Chondrocyte (in vitro differentiated cells): ENCODE results near the gene COPA. TPM values are rescaled to one million over a fixed set of nuclear protein-coding genes. Genes with fewer than 3 reads are reported as not detected.

Source experiments
- DNase-seq: peaks from one replicate; pipeline ENCODE4 v3.0.0; 2021; ENCODE audit warnings: mixed read lengths, low spot score
- H3K27ac Mint-ChIP-seq: one replicate; pipeline ENCODE4 v1.8.0; 2021; ENCODE audit warnings: mild to moderate bottlenecking, moderate library complexity, mixed read lengths; ENCODE audit not compliant: unreplicated experiment
- H3K27me3 Mint-ChIP-seq: 2 replicates; pipeline ENCODE4 v1.8.0; 2021; ENCODE audit warnings: low read depth, mixed read lengths
- H3K36me3 Mint-ChIP-seq: 2 replicates; pipeline ENCODE4 v1.8.0; 2021; ENCODE audit warnings: low read depth, mixed read lengths
- H3K4me1 Mint-ChIP-seq: 2 replicates; pipeline ENCODE4 v1.8.0; 2021; ENCODE audit warnings: low read depth, mild to moderate bottlenecking, mixed read lengths
- H3K4me3 Mint-ChIP-seq: one replicate; pipeline ENCODE4 v1.8.0; 2021; ENCODE audit warnings: mild to moderate bottlenecking, moderate library complexity, mixed read lengths; ENCODE audit not compliant: unreplicated experiment
- H3K9me3 Mint-ChIP-seq: 2 replicates; pipeline ENCODE4 v1.8.0; 2021; ENCODE audit warnings: low read depth, mixed read lengths
- total RNA-seq: library from RNA; stranded (reverse); gene quantifications from 3 replicates; pipeline ENCODE4 v1.2.1, GENCODE V29; 2021
- TF ChIP-seq, protein P1 (sequence below): fragments of 200-600 bp; sonication (generic); IDR thresholded peaks from 2 replicates; pipeline ENCODE4 v1.5.0; 2021; ENCODE audit warnings: antibody characterized with exemption, mild to moderate bottlenecking, moderate library complexity

Gene COPA
- total RNA-seq, 1 donor from 2014 or later: 239 TPM

DNA sequence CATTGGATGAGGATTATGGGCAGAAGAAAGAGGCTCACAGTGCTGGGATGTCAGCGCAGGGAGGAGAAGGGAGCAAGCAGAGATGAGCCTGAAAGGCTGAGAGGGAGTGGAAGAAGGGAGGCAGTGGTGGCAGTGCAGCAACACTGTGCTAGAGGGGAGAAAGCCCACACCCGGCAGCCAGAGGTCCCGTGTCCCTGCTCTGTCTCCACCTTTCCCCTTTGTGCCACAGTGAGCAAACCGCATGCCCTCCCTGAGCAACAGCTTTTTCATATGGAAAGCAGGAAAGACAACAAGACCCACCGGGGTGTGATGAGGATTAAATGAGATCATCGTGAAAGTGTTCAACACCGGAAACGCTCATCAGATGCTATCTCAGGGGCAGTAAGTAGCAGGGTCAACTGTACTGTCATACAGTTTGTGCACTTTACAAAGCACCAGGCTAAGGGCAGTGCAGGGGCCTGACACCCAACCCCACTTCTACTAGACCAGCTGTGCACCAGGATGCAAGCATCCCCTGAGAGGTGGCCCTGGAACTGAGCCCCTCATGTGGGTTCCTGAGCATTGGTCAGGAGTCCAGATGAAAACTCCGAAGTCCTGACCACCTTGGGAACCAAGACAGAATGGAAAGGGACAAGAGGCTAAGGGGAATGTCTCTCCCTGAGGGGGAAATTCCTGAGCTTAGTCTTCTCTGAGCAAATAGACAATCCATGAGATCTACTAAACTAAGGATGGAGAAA lies 32.9 kb upstream of the COPA start:
- Mint-ChIP-seq H3K4me1 (peaks cover 10% of the 10 kb centered on the region), H3K9me3 (no peaks in the 10 kb centered on the region), H3K27me3 (peaks cover 14% of the 10 kb centered on the region), H3K27ac (no peak overlapping the region), H3K36me3 (no peaks in the 10 kb centered on the region), H3K4me3 (no peak overlapping the region)
- TF ChIP-seq, protein P1, sequence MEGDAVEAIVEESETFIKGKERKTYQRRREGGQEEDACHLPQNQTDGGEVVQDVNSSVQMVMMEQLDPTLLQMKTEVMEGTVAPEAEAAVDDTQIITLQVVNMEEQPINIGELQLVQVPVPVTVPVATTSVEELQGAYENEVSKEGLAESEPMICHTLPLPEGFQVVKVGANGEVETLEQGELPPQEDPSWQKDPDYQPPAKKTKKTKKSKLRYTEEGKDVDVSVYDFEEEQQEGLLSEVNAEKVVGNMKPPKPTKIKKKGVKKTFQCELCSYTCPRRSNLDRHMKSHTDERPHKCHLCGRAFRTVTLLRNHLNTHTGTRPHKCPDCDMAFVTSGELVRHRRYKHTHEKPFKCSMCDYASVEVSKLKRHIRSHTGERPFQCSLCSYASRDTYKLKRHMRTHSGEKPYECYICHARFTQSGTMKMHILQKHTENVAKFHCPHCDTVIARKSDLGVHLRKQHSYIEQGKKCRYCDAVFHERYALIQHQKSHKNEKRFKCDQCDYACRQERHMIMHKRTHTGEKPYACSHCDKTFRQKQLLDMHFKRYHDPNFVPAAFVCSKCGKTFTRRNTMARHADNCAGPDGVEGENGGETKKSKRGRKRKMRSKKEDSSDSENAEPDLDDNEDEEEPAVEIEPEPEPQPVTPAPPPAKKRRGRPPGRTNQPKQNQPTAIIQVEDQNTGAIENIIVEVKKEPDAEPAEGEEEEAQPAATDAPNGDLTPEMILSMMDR: no peak
- DNase-seq: no peak

DNA sequence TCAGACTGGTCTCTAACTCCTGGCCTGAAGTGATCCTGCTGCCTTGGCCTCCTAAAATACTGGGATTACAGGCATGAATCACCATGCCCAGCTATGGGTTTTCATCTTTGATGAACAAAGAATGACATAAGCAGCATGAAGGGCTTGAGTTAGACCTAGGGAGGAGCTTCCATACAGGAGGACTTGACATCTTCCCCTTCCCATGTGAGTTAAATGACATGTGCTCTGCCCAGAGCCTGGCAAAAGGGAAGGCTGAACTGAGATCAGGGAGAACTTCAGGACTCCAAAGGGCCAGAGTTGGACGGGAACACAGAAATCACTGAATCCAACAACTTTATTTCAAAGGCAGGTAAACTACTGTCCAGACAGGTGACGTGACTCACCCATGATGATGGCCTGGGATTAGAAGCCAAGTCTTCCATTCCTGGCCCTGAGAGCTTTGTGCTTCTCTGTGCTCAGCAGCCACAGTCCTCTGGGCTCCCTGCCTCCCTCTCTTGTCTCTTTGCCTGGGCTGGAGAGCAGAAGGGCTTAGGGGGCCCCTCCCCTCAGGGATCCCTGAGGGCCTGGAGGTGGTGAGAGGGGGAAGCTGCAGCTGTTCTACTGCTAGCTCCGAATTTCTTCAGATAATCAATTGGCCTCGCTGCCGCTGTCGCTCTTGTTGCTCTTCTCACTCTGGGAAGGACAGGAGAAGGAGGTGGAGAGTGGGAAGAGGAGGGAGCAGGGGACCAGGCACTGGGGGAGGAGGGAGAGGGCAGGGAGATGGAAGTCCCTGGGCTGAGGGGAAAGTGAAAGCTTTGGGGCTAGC lies 31.5 kb upstream of the COPA start:
- no peak for DNase-seq
- TF ChIP-seq, protein P1: no peak
- Mint-ChIP-seq H3K27me3 (peaks cover 12% of the 10 kb centered on the region), H3K9me3 (no peaks in the 10 kb centered on the region), H3K36me3 (no peaks in the 10 kb centered on the region), H3K4me1 (peaks cover 10% of the 10 kb centered on the region), H3K4me3 (no peak overlapping the region), H3K27ac (no peak overlapping the region)

DNA sequence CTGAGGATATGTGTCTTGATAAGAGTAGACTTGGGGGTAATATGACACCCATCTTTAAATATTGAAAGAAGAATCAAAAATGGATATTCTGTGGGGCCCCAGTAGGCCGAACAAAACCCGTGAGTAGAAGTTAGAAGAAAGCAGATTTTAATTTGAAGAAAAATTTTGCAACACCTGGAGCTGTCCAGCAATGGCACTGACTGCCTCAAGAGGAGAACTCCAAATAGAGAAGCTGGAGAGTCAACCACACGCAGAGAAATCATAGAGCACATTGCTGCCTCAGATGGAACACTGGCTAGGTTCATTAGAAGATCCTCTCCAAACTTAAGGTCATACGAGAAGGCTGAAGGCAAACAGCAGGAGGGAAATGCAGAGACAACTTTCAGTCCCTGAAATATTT lies 30.6 kb upstream of the COPA start:
- Mint-ChIP-seq H3K4me3 (no peak overlapping the region), H3K27me3 (peaks cover 5% of the 10 kb centered on the region), H3K4me1 (peaks cover 10% of the 10 kb centered on the region), H3K27ac (no peak overlapping the region), H3K36me3 (no peaks in the 10 kb centered on the region), H3K9me3 (no peaks in the 10 kb centered on the region)
- TF ChIP-seq, protein P1: no peak
- no peak for DNase-seq

DNA sequence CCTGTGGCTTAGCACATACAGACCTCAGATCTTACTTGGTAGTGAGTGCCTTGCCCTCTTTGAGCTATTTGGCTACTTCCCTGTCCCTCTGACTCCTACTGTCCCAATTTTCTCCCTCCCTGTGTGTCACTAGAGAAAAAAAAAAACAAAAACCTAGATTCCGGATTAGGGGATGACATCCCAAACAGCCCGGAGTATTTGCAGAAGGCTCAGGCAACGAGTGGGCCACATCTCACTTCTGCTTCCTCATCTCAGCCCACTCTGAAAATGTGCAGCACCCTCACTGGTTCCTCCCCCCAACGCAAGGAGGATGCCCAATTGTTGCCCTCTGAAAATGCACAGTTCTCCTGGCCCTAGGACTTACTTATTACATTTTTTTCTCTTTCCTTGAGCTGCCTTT lies 28.7 kb upstream of the COPA start:
- Mint-ChIP-seq H3K4me3 (no peak overlapping the region), H3K4me1 (peaks cover 10% of the 10 kb centered on the region), H3K27me3 (peaks cover 8% of the 10 kb centered on the region), H3K36me3 (no peaks in the 10 kb centered on the region), H3K27ac (no peak overlapping the region), H3K9me3 (no peaks in the 10 kb centered on the region)
- TF ChIP-seq, protein P1: no peak
- no peak for DNase-seq

DNA sequence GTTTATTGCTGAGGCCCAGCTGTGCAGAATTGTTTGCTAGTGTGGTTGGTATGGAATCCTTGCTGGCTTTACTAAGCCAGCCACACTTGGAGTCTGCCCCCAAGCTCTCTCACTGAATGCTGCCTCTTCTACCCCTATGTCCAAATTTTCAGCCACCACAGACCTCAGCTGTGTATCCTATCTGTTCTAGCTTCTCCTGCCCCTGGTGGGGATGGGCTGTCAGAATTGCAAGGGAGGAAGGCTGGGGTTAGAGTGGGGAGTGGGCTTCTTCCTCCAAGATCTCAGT lies 28.2 kb upstream of the COPA start:
- no peaks in the 10 kb centered on the region for H3K36me3 Mint-ChIP-seq
- DNase-seq: no peak
- H3K4me1 Mint-ChIP-seq: peaks cover 8% of the 10 kb centered on the region
- TF ChIP-seq, protein P1: no peak
- no peak overlapping the region for H3K27ac Mint-ChIP-seq
- peaks cover 8% of the 10 kb centered on the region for H3K27me3 Mint-ChIP-seq
- H3K9me3 Mint-ChIP-seq: no peaks in the 10 kb centered on the region
- H3K4me3 Mint-ChIP-seq: no peak overlapping the region
